NCI-H2227 (cell line): ENCODE measurements around the gene TRABD2B.

Experiments
- DNase-seq: peaks from one replicate; lab custom pipeline; 2025; ENCODE audit not compliant: unreplicated experiment; lab: John Stamatoyannopoulos, UW

Gene TRABD2B

DNA sequence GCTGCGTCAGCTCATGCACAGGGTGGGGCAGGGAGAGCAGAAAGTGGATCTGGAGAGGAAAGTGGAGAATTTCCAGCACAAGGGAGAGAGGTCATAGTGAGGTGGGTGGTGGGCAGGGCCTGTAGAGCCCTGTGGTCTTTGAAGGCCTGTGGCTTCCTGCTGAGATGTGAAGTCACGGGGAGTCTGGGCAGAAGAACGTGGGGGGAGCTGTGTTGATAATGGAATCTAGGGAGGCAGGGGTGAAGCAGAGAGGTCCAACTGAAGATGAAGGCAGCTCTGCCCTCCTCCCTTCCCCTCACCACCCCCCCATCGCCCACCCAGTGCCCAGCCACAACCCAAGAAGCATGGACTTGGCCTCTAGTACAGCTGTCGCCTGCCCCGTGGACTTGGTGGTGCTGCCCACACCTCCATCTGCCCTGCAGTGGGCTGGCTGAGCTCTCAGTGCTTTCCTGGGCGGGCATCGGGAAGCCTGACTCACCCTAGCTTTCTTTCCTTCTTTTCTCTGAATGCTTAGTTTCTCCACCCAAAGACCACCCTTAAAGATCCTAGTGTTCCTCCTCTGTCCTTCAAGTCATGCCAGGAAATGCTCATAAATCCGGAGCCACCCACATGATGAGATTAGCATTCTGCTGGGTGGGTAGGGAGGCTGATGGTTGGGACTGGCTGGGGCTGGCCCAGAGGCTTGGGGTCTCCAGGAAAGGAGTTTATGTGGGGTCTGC lies 186.1 kb downstream of the TRABD2B start:
- no peak for DNase-seq

DNA sequence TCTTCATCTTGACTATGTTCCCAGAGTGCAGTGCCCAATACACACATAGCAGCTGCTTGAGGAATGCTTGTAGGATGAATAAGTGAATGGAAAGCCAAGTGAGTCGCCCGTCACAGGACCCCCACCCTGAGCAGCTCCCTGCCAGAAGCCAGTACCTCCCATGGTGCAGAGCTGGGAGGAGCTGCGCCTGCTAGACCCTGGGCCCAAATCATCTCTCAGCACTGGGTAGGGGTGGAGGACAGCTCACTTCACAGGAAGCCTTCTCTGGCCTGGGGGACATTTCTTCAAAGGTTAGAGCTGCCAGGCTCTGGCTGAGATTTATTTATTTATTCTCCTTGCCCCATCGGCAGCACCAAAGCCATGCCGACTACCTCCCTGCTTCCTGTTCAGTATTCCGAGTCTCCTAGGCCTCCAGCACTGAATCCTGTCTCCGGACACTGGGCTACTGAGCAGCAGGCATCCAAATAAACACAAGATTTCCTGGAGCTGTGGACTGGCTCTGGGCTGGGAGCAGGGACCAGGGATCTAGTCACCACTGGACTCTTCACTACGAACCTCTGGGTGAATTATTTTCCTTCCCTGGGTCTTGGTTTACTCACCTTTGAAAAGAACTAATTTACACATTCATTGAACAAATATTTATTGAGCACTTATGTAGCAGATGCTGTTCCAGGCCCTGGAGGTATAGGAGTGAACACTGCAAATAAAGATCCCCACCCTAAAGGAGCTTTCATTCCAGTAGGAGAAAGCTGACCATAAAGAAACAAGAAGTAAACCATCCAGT lies 187.7 kb downstream of the TRABD2B start:
- no peak for DNase-seq

DNA sequence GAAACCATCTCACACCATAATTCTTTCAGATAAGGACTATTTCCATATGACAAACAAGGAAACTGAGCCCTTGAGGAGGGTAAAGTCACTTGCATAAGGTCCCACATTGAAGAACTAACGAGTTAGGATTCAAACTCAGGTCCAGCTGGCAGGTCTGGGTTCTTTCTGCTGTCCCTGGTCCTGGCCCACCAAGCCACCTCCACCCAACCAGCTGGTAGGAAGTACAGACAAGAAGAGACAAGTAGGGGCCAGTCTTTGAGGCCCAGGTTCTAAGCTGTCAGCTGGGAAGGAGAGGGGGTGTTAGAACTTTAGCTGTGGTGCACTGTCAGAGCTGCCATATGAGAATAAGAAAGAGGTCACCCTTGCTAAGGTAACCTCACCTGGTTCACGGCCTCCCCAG lies 188.6 kb downstream of the TRABD2B start:
- DNase-seq: no peak

DNA sequence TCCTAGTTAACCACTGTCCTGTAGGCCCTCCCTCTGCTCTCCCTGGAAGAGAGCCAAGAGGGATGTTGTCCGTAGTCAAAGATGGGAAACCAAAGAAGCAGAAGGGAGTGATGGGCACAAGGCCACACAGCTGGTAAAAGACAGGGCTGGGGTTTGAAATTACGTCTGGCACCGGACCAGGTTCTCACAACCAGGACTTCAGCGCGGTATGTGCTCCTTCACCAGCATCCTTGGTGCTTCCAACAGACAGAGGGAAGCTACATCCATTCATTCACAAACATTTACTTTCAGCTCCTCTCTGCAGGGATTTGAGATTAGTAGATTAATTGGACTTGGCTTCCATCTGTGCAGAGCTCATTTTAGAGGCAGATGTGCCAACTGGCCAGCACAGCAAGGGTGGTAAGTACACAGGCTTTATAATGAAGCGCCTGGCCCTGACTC lies 191.2 kb downstream of the TRABD2B start:
- DNase-seq: no peak

DNA sequence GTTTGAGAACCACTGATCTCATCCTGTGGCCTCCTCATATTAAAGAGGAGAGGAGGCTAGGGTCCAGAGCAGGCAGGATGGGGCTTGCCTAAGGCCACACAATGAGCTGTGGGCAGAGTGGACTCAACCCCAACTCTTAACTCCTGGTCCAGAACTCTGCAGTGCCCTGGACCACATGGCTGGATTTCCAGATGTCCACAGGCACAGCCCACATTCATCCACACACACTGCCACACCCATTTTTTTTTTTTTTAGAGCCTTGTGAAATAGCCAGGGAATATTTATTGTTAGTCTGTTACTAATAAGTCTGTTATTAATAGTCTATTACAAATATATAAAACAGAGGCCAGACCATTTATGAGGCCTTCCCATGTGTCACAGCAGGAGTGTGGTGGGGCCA lies 192.2 kb downstream of the TRABD2B start:
- DNase-seq: no peak

DNA sequence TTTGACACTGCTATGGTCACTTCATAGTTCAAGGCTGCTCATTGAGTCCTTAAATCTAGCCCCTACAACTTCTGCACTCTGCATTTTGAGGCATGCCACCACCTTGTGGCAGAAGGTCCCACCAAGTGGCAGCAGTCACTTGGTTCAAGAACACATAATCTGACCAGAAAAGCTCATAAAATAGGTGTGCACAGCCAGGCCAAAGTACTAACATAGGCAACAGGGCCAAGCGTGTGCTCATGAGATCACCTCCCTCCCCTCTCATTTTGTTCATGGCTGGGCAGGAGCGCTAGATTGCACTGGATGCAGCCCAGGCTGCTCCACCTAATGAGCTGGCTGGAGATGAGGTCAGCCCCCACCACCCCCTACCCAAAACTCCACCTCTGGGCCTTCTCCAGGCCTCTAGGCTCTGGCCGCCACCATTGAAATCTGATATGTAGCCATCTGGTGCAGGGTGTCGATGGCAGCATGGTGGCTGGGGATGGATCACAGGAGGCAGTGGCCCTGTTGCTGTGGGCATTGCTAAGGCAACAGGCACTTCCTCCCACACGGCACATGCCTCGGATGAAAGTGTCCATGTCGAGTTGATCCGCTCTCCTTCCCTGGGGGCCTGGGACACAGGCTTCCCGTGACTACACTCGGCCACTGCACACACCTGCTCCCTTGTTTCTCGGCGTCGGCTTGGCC lies 193.2 kb downstream of the TRABD2B start:
- DNase-seq: no peak

DNA sequence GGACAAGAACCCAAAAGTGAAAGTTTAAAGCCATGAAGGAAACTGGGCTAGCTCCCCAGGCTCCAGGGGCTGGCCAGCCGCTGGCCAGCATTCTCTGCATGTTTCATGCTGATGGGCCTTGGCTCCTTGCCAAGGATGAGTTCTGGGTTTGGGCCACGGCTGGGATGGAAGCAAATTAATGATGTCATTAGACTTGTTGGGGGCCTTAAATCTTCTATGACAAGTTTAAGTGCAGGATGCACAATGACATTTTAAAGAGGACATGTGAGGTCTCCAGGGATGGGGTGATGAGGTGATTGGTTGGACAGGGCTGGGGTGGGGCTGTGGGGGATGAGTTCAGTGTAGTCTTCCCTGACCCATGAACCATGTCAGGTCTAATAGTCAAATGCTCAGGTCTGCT lies 199.6 kb downstream of the TRABD2B start:
- peak; percentile 51 for DNase-seq

DNA sequence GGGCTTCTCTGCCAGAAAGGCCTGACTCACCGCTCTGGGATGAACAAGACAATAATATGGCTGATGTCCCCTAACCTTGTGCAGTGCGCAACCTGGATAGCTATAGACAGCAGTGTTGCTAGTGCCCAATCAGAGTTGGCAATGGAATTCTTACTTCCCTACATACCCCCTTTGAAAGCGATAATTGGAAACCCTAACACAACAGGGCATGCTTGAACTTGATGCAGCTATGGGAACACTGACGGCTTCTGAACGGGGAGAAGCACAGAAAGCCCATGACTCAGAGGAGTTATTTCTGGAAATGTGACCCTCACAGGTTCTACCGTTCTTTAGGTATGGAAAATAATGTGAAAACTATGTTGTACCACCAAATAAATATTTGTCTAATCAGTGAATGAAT lies 200.6 kb downstream of the TRABD2B start:
- DNase-seq: no peak

DNA sequence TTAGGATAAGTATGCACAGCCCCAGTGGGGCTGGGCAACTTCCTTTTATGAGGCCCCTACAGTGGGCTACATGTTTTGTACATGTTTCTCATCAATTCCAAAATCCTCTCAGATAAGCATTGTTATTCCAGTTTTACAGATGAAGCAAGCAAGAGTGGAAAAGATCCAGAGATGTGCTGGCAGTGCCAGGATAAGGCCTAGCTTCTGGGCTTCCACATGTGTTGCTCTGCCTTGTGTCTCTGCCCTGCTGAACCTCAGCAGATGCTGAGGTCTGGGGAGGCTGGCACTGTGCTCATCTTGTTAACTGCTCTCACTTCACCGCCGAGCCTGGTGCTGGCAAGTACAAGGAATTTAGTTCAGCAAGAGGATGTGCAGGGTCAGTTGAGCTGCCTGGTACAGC lies 202.1 kb downstream of the TRABD2B start:
- DNase-seq: no peak

DNA sequence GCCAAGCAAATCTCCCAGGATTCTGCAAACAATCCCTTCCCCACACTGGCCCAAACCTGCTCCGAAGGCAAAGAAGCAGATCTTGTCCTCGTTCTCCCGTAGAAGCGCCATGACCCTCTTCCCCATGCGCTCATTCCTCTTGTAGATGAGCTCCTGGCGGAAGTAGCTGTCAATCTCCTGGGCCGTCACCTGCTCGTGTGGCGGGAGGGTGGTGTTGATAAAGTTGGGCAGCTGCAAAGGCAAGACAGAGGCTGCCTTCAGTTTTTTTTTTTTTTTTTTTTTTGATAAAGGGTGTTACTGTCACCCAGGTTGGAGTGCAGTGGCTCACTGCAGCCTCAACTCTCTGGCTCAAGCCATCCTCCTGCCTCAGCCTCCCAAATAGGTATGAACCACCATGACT lies 202.7 kb downstream of the TRABD2B start:
- no peak for DNase-seq

DNA sequence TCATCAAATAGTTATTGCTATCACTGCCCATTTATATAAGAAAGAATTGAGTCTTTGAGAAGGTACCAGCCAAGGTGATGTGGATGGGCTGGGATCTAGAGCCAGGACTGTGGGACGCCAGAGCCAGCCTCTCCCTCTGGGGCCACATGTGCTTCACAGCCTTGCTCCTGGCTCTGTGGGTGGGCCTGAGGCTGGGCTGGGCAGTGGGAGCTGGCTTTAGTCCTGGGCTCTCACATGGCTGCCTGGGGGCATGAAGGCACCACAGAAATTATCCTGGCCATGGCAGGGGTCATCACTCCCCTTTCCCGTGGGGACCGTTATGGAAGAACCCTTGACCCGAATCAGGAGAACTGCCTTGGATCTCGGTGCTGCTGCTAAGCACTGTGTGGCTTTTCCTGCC lies 203.1 kb downstream of the TRABD2B start:
- DNase-seq: no peak

DNA sequence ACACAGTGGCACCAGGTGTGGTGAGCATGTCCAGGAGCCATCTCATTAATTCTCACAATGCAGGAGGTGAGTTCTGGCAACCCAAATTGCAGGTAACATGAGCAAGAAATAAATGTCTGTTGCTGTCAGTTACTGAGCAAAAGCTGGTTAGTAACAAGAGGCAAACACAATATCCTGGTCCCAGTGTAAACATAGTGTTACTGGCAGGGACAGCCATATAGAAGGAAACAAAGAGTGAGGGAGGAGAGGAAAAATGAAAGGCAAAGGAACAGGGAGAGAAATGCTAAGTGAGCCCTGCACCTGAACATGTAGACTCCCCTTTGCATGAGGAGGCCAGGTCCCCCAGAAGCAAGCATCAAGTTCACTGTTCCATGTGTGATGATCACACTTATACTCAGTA lies 203.6 kb downstream of the TRABD2B start:
- DNase-seq: no peak

DNA sequence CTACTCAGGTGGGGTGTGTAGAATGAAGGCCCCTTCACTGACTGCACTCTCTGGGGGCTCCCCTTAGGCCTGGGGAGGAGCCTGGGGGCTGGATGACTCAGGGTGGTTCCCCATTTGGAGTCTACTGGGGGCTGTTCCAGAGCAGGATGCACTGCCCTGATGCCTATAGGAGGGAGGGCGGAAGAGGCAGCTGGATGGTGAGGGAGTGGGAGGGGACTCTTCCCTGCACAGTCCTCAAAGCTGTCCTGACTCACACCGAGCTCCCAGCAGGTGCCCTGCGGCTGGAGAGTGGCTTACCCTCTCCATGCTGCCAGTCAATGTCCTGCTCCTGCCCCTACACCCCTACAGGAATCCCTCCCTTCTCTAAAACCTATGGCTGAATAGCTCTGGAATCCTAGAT lies 204.4 kb downstream of the TRABD2B start:
- DNase-seq: no peak

DNA sequence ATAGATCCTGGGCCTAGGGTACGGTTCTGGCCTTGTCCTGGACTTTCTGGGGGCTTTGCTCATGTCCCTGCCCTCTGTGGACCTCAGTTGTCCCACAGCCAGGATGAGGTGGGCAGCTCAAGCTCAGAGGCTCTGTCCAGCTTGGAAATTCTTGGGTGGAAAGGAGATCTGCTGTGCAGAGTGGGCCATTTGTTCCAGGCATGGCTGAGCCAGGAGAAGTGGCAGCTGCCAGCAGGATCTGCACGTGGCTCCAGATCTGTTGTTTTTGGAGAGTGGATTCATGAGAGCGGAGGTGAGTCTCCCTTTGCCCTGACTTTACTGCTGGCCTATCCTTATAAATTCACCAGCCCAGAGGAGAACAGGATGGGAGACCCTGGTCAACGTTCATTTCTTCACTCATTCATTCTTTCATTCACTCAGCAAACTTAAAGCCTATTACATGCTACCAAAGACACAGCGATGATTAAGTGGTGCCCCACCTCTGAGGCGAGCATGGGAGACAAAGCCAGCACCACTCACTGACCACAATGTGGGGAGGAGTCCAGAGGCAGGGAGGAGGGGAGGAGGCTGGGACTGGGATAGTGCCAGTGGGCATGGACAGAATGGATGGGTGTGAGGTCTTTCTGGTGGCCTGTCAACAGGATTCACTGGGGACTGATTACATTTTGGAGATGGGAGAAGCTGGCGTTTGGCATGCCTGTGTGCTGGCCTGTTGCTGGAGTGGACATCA lies 205.1 kb downstream of the TRABD2B start:
- DNase-seq: no peak

DNA sequence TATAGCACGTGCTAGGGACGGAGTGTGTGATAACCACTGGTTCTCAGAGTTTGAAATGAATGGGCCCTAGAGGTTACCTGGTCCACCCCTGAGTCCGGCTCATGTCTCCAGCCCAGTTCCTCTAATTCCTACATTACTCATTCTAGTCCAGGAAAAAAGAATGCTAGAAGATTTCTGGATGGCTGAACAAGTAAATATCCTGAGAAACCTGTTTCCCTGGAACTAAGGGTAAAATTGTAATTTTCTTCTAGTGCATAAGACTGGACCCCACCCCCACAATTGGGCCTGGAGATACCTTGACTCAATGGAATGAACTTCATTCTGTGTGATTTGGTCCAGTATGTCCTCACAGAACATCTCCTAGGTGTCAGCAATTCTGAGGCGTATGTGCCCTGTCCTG lies 208.4 kb downstream of the TRABD2B start:
- no peak for DNase-seq

DNA sequence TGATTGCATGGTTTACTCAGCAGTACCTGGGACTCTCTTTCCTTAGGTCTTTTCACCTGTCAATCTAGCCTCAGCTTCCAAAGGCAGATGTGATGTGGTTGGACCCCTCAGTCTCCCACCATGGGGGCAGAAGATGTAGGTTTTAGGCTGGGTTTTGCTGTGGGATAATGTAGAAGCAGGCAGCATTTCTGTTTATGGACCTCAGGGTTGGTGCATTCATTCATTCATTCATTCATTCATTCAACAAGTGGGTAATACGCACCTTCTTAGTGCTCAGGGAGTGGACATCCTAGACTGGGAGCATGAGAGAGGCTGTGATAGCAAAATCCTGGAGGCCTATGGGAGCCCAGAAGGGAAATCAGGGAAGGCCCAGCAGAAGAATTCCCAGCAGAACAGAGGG lies 209.6 kb downstream of the TRABD2B start:
- no peak for DNase-seq

DNA sequence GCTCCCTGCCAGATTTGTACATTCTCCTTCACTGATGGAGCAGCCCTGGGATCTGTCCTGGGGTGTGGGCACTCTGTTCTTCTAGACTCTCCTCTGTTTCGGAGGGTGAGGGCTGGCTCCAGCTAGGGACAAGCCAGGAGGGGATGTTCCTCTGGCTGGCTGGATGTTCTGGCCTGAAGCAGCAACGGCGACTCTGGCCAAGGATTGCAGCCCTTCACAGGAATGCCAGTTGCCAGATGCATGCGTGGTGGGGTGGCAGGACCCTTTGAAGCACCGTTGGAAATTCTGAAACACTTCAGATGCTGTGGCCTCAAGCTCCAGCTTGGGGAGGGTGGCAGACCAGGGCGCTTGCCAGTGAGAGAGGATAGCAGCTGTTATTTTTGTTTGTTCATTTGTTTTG lies 210.9 kb downstream of the TRABD2B start:
- DNase-seq: no peak

DNA sequence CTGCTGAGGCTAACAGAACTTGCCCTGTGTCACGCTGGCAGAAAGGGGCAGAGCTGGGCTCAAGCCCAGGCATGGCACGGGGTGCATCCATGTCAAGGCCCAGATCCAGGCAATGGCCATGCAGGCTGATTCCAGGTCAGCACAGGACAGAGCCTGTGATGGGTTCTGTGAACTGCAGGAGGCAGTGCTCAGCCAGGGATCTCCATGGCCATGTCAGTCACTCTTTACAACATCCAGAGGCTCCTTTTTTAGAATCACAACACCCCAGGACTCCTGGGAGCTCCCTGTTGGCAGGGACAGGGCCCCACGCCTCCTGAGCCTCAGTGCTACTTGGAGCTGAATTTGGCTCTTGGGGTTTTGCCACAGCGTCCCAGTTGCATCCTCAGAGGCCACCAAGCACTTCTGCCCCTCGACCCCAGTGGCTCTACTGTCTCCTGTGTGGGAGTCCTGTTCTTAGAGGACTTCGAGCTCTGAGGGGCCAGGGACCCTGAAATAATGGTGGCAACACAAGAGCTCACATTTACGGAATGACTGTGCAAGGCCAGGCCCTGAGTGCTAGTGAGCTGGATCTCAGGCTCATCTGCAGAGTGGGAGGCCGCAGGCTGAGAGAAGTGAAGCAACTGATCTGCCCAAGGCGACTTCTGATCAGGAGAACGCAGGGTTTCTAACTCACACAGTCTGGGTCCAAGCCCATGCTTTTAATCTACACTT lies 211.5 kb downstream of the TRABD2B start:
- DNase-seq: no peak

DNA sequence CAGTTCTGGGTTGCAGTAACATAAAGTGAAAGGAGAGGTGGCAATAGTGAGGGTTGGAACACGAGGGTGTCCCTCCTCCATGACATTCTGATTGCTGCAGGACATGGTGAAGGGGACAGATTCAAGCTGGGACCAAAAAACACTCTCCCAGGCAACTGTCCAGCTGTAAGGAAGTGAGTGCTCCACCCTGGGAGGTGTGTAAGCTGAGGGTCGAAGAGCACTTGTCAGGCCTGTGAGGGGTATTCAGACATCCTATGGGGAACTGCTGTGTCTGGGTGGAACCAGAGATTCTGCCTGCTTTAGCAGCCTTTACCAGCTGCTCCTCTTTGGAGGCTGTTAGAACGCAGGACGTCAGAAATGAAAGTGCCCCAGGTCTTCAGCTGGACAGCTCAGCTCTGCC lies 212.1 kb downstream of the TRABD2B start:
- DNase-seq: no peak

DNA sequence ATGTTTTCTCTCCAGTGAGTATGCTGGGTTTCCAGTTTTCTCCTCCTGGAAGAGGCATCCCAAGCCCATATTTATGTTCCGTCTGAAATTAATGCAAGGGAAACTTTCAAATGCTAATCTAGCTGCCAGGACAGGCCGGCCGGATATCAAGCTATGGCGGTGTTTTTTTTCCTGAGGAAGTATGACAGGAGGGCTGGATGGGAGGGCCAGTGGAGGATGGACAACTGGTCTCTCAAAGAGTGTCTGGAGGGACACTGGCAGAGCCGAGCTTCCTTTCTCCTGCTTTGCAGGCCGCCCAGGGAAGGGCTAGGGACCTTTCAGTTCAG lies 212.7 kb downstream of the TRABD2B start:
- DNase-seq: no peak
